Stimulated activated CD8-positive, alpha-beta memory T cell treated with anti-CD3 and anti-CD28 coated beads, Interleukin-12 subunit alpha, Interleukin-12 subunit beta, amount 100 ng/mL, for 24 hours (primary cell): ENCODE measurements around the gene C4B.
"Not testable (repeated sequence)": the region's sequence is repeated elsewhere in the genome, so short reads cannot be mapped to it uniquely, and the experiment has no call there.

Experiments used
- DNase-seq: peaks from one replicate; pipeline ENCODE4 v3.0.0-alpha.2; 2020; ENCODE audit errors: extremely low read depth

C4B gene

GRCh38 chr6:31980998-31981397, 33.6 kb upstream of the C4B start:
- DNase-seq: not testable (repeated sequence)

- DNase-seq: not testable (repeated sequence)
These were observed 32.9 kb upstream of the C4B start, which contains the start of gene C4A for GRCh38 chr6:31981744-31982143. Gene C4A (plus strand): TSS chr6:31982057. CDS start chr6:31982108, 51 bp downstream.

GRCh38 chr6:31989363-31989762, 25.2 kb upstream of the C4B start:
- DNase-seq: not testable (repeated sequence)

- DNase-seq: not testable (repeated sequence)
These were observed 20.2 kb upstream of the C4B start for GRCh38 chr6:31994421-31994820.

GRCh38 chr6:31996385-31996784, 18.2 kb upstream of the C4B start:
- not testable (repeated sequence) for DNase-seq

GRCh38 chr6:32002546-32003268, 11.9 kb upstream of the C4B start:
- DNase-seq: not testable (repeated sequence)

- DNase-seq: not testable (repeated sequence)
These were observed 11.3 kb upstream of the C4B start for GRCh38 chr6:32003301-32003700.

GRCh38 chr6:32004393-32004792, 10.2 kb upstream of the C4B start:
- not testable (repeated sequence) for DNase-seq

GRCh38 chr6:32004864-32005537, 9.6 kb upstream of the C4B start:
- not testable (repeated sequence) for DNase-seq

- DNase-seq: not testable (repeated sequence)
These were observed 9.1 kb upstream of the C4B start for GRCh38 chr6:32005538-32005880.

- not testable (repeated sequence) for DNase-seq
These were observed 8.5 kb upstream of the C4B start for GRCh38 chr6:32005991-32006529.

GRCh38 chr6:32007086-32007485, 7.5 kb upstream of the C4B start:
- DNase-seq: not testable (repeated sequence)

- not testable (repeated sequence) for DNase-seq
These were observed 6.6 kb upstream of the C4B start for GRCh38 chr6:32008037-32008436.

GRCh38 chr6:32008616-32009015, 6.0 kb upstream of the C4B start:
- not testable (repeated sequence) for DNase-seq

- not testable (repeated sequence) for DNase-seq
These were observed 5.1 kb upstream of the C4B start for GRCh38 chr6:32009537-32009936.

GRCh38 chr6:32010856-32011530, 3.6 kb upstream of the C4B start:
- not testable (repeated sequence) for DNase-seq

- DNase-seq: not testable (repeated sequence)
These were observed 1.5 kb upstream of the C4B start for GRCh38 chr6:32012941-32013617.

GRCh38 chr6:32013738-32014137, 857 bp upstream of the C4B start:
- not testable (repeated sequence) for DNase-seq

- DNase-seq: not testable (repeated sequence)
These were observed 7.5 kb downstream of the C4B start for GRCh38 chr6:32022100-32022499.

- DNase-seq: not testable (repeated sequence)
These were observed 14.0 kb downstream of the C4B start for GRCh38 chr6:32028631-32029030.

- not testable (repeated sequence) for DNase-seq
These were observed 15.0 kb downstream of the C4B start for GRCh38 chr6:32029553-32029952.
